ENCODE results near the gene DTNA.

Gene DTNA

DNA sequence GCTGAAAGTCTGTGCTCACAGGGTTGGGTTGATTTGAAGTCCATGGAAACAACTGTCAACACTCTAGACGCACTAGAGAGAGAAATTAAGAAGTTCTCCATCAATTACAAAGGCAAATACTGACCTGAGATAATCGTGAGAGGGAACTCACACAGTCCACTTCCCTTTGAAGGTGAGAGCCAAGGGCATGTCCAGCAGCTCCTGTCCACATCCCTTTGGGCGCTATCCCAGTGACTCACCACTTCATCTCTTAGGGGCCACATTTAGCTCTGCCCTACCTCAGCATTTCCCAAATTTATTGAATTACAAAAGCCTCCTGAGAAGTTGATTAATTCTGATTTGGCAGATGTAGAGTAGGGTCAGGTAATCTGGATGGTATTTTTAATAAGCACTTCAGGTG, 182.3 kb downstream of the DTNA start:
- Histone ChIP-seq H2AFZ (ENCODE audit: low read length) (no peak overlapping the region), H3K9me2 (ENCODE audit: low read depth, low read length) (no peaks in the 10 kb centered on the region), H3K4me3 (ENCODE audit: low read depth, low read length, poor library complexity, severe bottlenecking) (no peak overlapping the region)

GRCh38 chr18:34893239-34893638, 183.1 kb downstream of the DTNA start:
- H3F3A ChIP-seq (ENCODE audit: insufficient read depth, low read length), result no peaks in the 10 kb centered on the region
- H3K36me3 ChIP-seq (ENCODE audit: insufficient read depth, low read length), result no peaks in the 10 kb centered on the region
- H3K9ac ChIP-seq (ENCODE audit: low read length), result no peak overlapping the region
- H3K27ac ChIP-seq (ENCODE audit: low read depth, low read length, poor library complexity, severe bottlenecking), result no peak overlapping the region
- H4K20me1 ChIP-seq (ENCODE audit: insufficient read depth, low read length), result no peaks in the 10 kb centered on the region
- no peaks in the 10 kb centered on the region for H3K27me3 ChIP-seq (ENCODE audit: insufficient read depth, low read length)
- no peaks in the 10 kb centered on the region for H3K9me3 ChIP-seq (ENCODE audit: low read length)
- TF ChIP-seq EZH2 (IDR thresholded peaks at IDR 0.05; ENCODE audit: borderline replicate concordance, low read length) (no peak), CTCF (IDR thresholded peaks at IDR 0.05; ENCODE audit: low read length) (no peak)
- no peaks in the 10 kb centered on the region for H3K4me1 ChIP-seq (ENCODE audit: insufficient read depth, low read length, severe bottlenecking)
- H3K79me2 ChIP-seq (ENCODE audit: insufficient read depth, low read length), result no peaks in the 10 kb centered on the region
- H2AFZ ChIP-seq (ENCODE audit: low read length), result no peak overlapping the region
- no peaks in the 10 kb centered on the region for H3K9me2 ChIP-seq (ENCODE audit: low read depth, low read length)
- H3K4me2 ChIP-seq (ENCODE audit: low read length), result no peak overlapping the region
- no peak overlapping the region for H3K4me3 ChIP-seq (ENCODE audit: low read depth, low read length, poor library complexity, severe bottlenecking)

More for the DNA sequence above, 182.3 kb downstream of the DTNA start:
- H3K4me2 ChIP-seq (ENCODE audit: low read length), result no peak overlapping the region
- no peak overlapping the region for H3K27ac ChIP-seq (ENCODE audit: low read depth, low read length, poor library complexity, severe bottlenecking)
- H3K27me3 ChIP-seq (ENCODE audit: insufficient read depth, low read length), result no peaks in the 10 kb centered on the region
- no peaks in the 10 kb centered on the region for H3K9me3 ChIP-seq (ENCODE audit: low read length)
- TF ChIP-seq CTCF (IDR thresholded peaks at IDR 0.05; ENCODE audit: low read length) (no peak), EZH2 (IDR thresholded peaks at IDR 0.05; ENCODE audit: borderline replicate concordance, low read length) (no peak)
- H3F3A ChIP-seq (ENCODE audit: insufficient read depth, low read length), result no peaks in the 10 kb centered on the region
- H4K20me1 ChIP-seq (ENCODE audit: insufficient read depth, low read length), result no peaks in the 10 kb centered on the region
- H3K9ac ChIP-seq (ENCODE audit: low read length), result no peak overlapping the region
- H3K79me2 ChIP-seq (ENCODE audit: insufficient read depth, low read length), result no peaks in the 10 kb centered on the region
- no peaks in the 10 kb centered on the region for H3K36me3 ChIP-seq (ENCODE audit: insufficient read depth, low read length)
- H3K4me1 ChIP-seq (ENCODE audit: insufficient read depth, low read length, severe bottlenecking), result no peaks in the 10 kb centered on the region

DNA sequence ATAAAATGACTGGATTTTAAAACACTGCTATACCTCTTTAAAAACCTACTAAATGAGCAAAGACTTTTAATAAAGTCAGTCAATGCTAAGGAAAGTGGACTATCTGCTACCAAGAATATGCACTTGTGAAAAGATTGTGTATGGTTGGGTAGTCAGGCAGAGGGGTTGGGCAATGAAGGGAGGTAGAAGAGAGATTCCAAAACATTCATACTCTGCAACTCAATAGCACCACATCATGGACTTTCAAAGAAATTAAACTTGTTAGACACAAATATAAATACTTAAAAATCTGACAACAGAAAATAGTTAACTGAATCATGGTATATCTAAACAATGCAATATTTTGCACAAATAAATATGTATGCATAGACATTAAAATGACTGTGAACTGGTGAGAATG, 191.2 kb downstream of the DTNA start:
- Histone ChIP-seq H3K4me1 (ENCODE audit: insufficient read depth, low read length, severe bottlenecking) (no peaks in the 10 kb centered on the region), H3K36me3 (ENCODE audit: insufficient read depth, low read length) (no peaks in the 10 kb centered on the region), H3K9ac (ENCODE audit: low read length) (no peak overlapping the region), H3K9me3 (ENCODE audit: low read length) (no peaks in the 10 kb centered on the region), H3K27me3 (ENCODE audit: insufficient read depth, low read length) (no peaks in the 10 kb centered on the region), H3F3A (ENCODE audit: insufficient read depth, low read length) (no peaks in the 10 kb centered on the region), H2AFZ (ENCODE audit: low read length) (no peak overlapping the region), H3K27ac (ENCODE audit: low read depth, low read length, poor library complexity, severe bottlenecking) (no peak overlapping the region), H3K79me2 (ENCODE audit: insufficient read depth, low read length) (no peaks in the 10 kb centered on the region), H3K9me2 (ENCODE audit: low read depth, low read length) (no peaks in the 10 kb centered on the region), H3K4me3 (ENCODE audit: low read depth, low read length, poor library complexity, severe bottlenecking) (no peak overlapping the region), H4K20me1 (ENCODE audit: insufficient read depth, low read length) (no peaks in the 10 kb centered on the region), H3K4me2 (ENCODE audit: low read length) (no peak overlapping the region)
- TF ChIP-seq EZH2 (IDR thresholded peaks at IDR 0.05; ENCODE audit: borderline replicate concordance, low read length) (no peak), CTCF (IDR thresholded peaks at IDR 0.05; ENCODE audit: low read length) (no peak; the same call in 1 of the 2 replicates)

Measured in OCI-LY1 (cell line).